ENCODE data around the gene MCCD1. TPM values are rescaled to one million over a fixed set of nuclear protein-coding genes. Genes with fewer than 3 reads are reported as not detected.

Gene MCCD1
- polyA plus RNA-seq, 2 of the 4 experiments (the other 2 are of a cell fraction): not detected

- DNase-seq (ENCODE audit: low read depth in 1 of 2, low spot score in 1 of 2) (no peak), ATAC-seq (no peak), FAIRE-seq (no peak)
- Histone ChIP-seq H3K4me1 (peaks cover 22% of the 10 kb centered on the region), H3K4me2 (no peak overlapping the region), H3K9me3 (no peaks in the 10 kb centered on the region), H3K27ac (no peak overlapping the region), H3K4me3 (no peak overlapping the region)
- ChIA-PET POLR2A (no interaction called here), CTCF (interaction anchor here (2.4 to 15.7 kb wide), 3 partner anchors 37 to 53 kb away, joined by 9 to 331 read pairs (median 37); partner anchors contain the start of genes LTB and NCR3)
- TF ChIP-seq CBX8 (IDR thresholded peaks at IDR 0.05) (no peak), ELK1 (IDR thresholded peaks at IDR 0.05; ENCODE audit: low read depth, low read length) (no peak), HOXA7 (CRISPR knock-in tag; IDR thresholded peaks at IDR 0.05) (no peak), PHF8 (IDR thresholded peaks at IDR 0.05; ENCODE audit: borderline replicate concordance, low read depth) (no peak), E2F6 (IDR thresholded peaks at IDR 0.05; ENCODE audit: borderline replicate concordance, low read depth) (no peak), TFCP2L1 (CRISPR knock-in tag; IDR thresholded peaks at IDR 0.05) (no peak), USF2 (IDR thresholded peaks at IDR 0.05) (no peak), CHD4 (IDR thresholded peaks at IDR 0.05; ENCODE audit: borderline replicate concordance) (no peak), RAD21 (conservative IDR thresholded peaks at IDR 0.05 in 1 of 2, IDR thresholded peaks at IDR 0.05 in 1 of 2) (no peak), RNF2 (IDR thresholded peaks at IDR 0.05; ENCODE audit: borderline replicate concordance, low read depth) (no peak), HMGXB4 (CRISPR knock-in tag; IDR thresholded peaks at IDR 0.05; ENCODE audit: borderline replicate concordance) (no peak)
- WGBS (ENCODE audit: missing lambda C conversion rate): 45% methylated on average over 2 of the region's 2 CpGs
Observed at GRCh38 chr6:31544676-31545075, 15.9 kb downstream of the MCCD1 start.

- H3K9me3 ChIP-seq: no peaks in the 10 kb centered on the region
- WGBS (ENCODE audit: missing lambda C conversion rate): 84% methylated on average over 6 of the region's 7 CpGs
- ChIA-PET CTCF (interaction anchor here (1.1 to 15.7 kb wide), 6 partner anchors 10 to 401 kb away, joined by 4 to 331 read pairs (median 8); partner anchors contain the start of genes LST1, LTB and NCR3), POLR2A (no interaction called here)
- H3K27ac ChIP-seq: no peak overlapping the region
- H3K4me2 ChIP-seq: no peak overlapping the region
- peaks cover 16% of the 10 kb centered on the region for H3K4me1 ChIP-seq
- no peak overlapping the region for H3K4me3 ChIP-seq
- FAIRE-seq (no peak), DNase-seq (ENCODE audit: low read depth in 1 of 2, low spot score in 1 of 2) (no peak), ATAC-seq (no peak)
- TF ChIP-seq TP53 (CRISPR knock-in tag; IDR thresholded peaks at IDR 0.05) (no peak), JUN (IDR thresholded peaks at IDR 0.05) (no peak), NPAS2 (CRISPR knock-in tag; IDR thresholded peaks at IDR 0.05; ENCODE audit: borderline replicate concordance) (no peak), HOXB13 (CRISPR knock-in tag; IDR thresholded peaks at IDR 0.05; ENCODE audit: low read depth) (no peak), MAFK (IDR thresholded peaks at IDR 0.05; ENCODE audit: partially characterized antibody) (no peak), EHMT2 (IDR thresholded peaks at IDR 0.05; ENCODE audit: low read depth) (no peak), CHD2 (IDR thresholded peaks at IDR 0.05; ENCODE audit: low read length, partially characterized antibody) (no peak), RCOR1 (IDR thresholded peaks at IDR 0.05; ENCODE audit: low read depth, low read length) (no peak), HOXB5 (CRISPR knock-in tag; IDR thresholded peaks at IDR 0.05) (no peak), PBX3 (IDR thresholded peaks at IDR 0.05) (no peak), USF2 (IDR thresholded peaks at IDR 0.05) (no peak), CBX8 (IDR thresholded peaks at IDR 0.05) (no peak)
Observed at GRCh38 chr6:31545291-31545690, 16.5 kb downstream of the MCCD1 start.

Measured in A549 (cell line).